Stomach (tissue), 9 donors: Measurements from ENCODE around the gene CMIP. TPM values are rescaled to one million over a fixed set of nuclear protein-coding genes. Genes with fewer than 3 reads are reported as not detected.

Source experiments
- DNase-seq, 2 donors: peaks; one replicate each; pipeline versions ENCODE4 v3.0.0 to v3.0.0-alpha.2; 2013 to 2019
- H3K27ac ChIP-seq, 5 donors: fragments of 200-600 bp in 4 of 5; sonication (generic) in 4 of 5; one replicate each; pipeline ENCODE4 v1.5.1; 2013 to 2019; ENCODE audit warnings: mild to moderate bottlenecking in 1 of 5, moderate library complexity in 1 of 5
- H3K27me3 ChIP-seq, 3 donors: fragments of 200-600 bp; sonication (generic); one replicate each; pipeline ENCODE4 v1.5.1; 2017 to 2019; ENCODE audit warnings: mixed run types in 1 of 3
- H3K36me3 ChIP-seq, 4 donors: fragments of 200-600 bp; sonication (generic); 1 replicate in 3 of 4; 2 replicates in 1 of 4; pipeline ENCODE4 v1.5.1; 2016 to 2019
- H3K4me1 ChIP-seq, 4 donors: fragments of 200-600 bp; sonication (generic); one replicate each; pipeline ENCODE4 v1.5.1; 2016 to 2019
- H3K4me3 ChIP-seq, 4 donors: fragments of 200-600 bp; sonication (generic) in 3 of 4; one replicate each; pipeline ENCODE4 v1.5.1; 2016 to 2019; ENCODE audit warnings: mild to moderate bottlenecking in 1 of 4
- H3K9me3 ChIP-seq, 4 donors: fragments of 200-600 bp; sonication (generic); one replicate each; pipeline ENCODE4 v1.5.1; 2016 to 2019
- CTCF ChIP-seq, 7 experiments: fragments of 450-650 bp in 4 of 7; fragments of 200-600 bp in 3 of 7; sonication (generic) in 3 of 7; IDR thresholded peaks; one replicate each; pipeline ENCODE4 v1.5.1; 2016 to 2019; ENCODE audit warnings: antibody characterized with exemption in 7 of 7, control low read depth in 2 of 7, mild to moderate bottlenecking in 1 of 7
- EP300 ChIP-seq: sonication (generic); formaldehyde crosslinking; IDR thresholded peaks from one replicate; pipeline ENCODE4 v1.6.1; 2017; ENCODE audit warnings: antibody characterized with exemption
- POLR2A ChIP-seq, 4 donors: fragments of 450-650 bp; IDR thresholded peaks; one replicate each; pipeline ENCODE4 v1.6.1; 2016; ENCODE audit warnings: antibody characterized with exemption in 4 of 4, control low read depth in 2 of 4, mild to moderate bottlenecking in 1 of 4, moderate library complexity in 1 of 4
- POLR2AphosphoS5 ChIP-seq, 3 donors: sonication (generic); formaldehyde crosslinking; IDR thresholded peaks; one replicate each; pipeline ENCODE4 v1.6.1; 2016; ENCODE audit warnings: antibody characterized with exemption in 3 of 3
- WGBS, 5 donors: extraction: QIAGEN DNeasy Blood & Tissue Kit in 3 of 5; methylation state at CpG; one replicate each; pipeline versions ENCODE4 v1.1.5 to v1.1.7; 2013 to 2018; 5-methylcytosine and 5-hydroxymethylcytosine counted together
- intact Hi-C: fragments of 100-400 bp; cut with DNase I; formaldehyde crosslinking; loops from one replicate; pipeline ENCODE4 v1.15.1; 2023; ENCODE audit warnings: low total_unique reads
- polyA plus RNA-seq, 3 donors: library from polyadenylated mRNA; stranded (reverse); fragments of 200-250 nt; gene quantifications; one replicate each; pipeline ENCODE4 v1.2.3, GENCODE V29; 2013
- total RNA-seq, 5 donors: library from RNA; depleted of rRNA; stranded (reverse); fragments of >200 nt; gene quantifications; one replicate each; pipeline versions ENCODE4 v1.1.0 to v1.2.3, GENCODE V29; 2014 to 2016
- donor health status: healthy with polysubstance abuse.
- donor health status: Bipolar disorder and iron deficiency.
- donor health status: healthy.

CMIP gene
- total and polyA plus RNA-seq, 8 donors, result 11.1 to 71.0 (median 31.2) TPM

GRCh38 chr16:81445143-81445961 lies 744 bp downstream of the CMIP start:
- Histone ChIP-seq H3K4me3 (peak overlapping the region; percentile 86 to 95 (median 90)), H3K9me3 (no peaks in the 10 kb centered on the region), H3K27ac (peak overlapping the region; percentile 85 to 98 (median 94)), H3K36me3 (no peaks in the 10 kb centered on the region), H3K27me3 (no peaks in the 10 kb centered on the region), H3K4me1 (peaks cover 37 to 60% (median 52%) of the 10 kb centered on the region in 4 donors)
- peak; percentile 58 to 84 for DNase-seq
- no peak for TF ChIP-seq CTCF (IDR thresholded peaks at IDR 0.05)
- no peak for TF ChIP-seq EP300
- no peak for TF ChIP-seq POLR2AphosphoS5 (IDR thresholded peaks at IDR 0.05)
- 0 to 1% (median 0%) methylated on average over 27 to 56 of the region's 62 CpGs for WGBS, 5 donors
- intact Hi-C loops, result no loop called here

- TF ChIP-seq POLR2AphosphoS5 (IDR thresholded peaks at IDR 0.05) (peak in 2 of 3 donors; percentile 50), EP300 (no peak), CTCF (IDR thresholded peaks at IDR 0.05) (no peak), POLR2A (IDR thresholded peaks at IDR 0.05) (no peak)
- H3K36me3 ChIP-seq, result no peaks in the 10 kb centered on the region
- H3K4me3 ChIP-seq, result peak overlapping the region; percentile 86 to 95 (median 90)
- peaks cover 37 to 65% (median 58%) of the 10 kb centered on the region in 4 donors for H3K4me1 ChIP-seq
- 4 to 10% (median 5%) methylated on average over 22 to 23 of the region's 23 CpGs for WGBS, 5 donors
- H3K9me3 ChIP-seq, result no peaks in the 10 kb centered on the region
- H3K27me3 ChIP-seq, result no peaks in the 10 kb centered on the region
- peak overlapping the region; percentile 85 to 98 (median 94) for H3K27ac ChIP-seq
- peak; percentile 60 to 86 for DNase-seq
- intact Hi-C loops, result no loop called here
These were observed 1.6 kb downstream of the CMIP start for GRCh38 chr16:81445966-81446906.

- intact Hi-C loops, result no loop called here
- Histone ChIP-seq H3K36me3 (no peaks in the 10 kb centered on the region), H3K4me1 (peaks cover 41 to 72% (median 64%) of the 10 kb centered on the region in 4 donors), H3K27ac (peak overlapping the region; percentile 85 to 98 (median 94)), H3K9me3 (no peaks in the 10 kb centered on the region), H3K4me3 (peak overlapping the region; percentile 86 to 95 (median 90)), H3K27me3 (no peaks in the 10 kb centered on the region)
- TF ChIP-seq POLR2A (IDR thresholded peaks at IDR 0.05), result no peak
- TF ChIP-seq CTCF (IDR thresholded peaks at IDR 0.05), result no peak
- no peak for TF ChIP-seq EP300
- TF ChIP-seq POLR2AphosphoS5 (IDR thresholded peaks at IDR 0.05), result no peak
- WGBS, 5 donors, result 21 to 45% (median 41%) methylated on average over 14 of the region's 14 CpGs
- DNase-seq, result peak in 1 of 2 donors; percentile 50
These were observed 2.3 kb downstream of the CMIP start for GRCh38 chr16:81446907-81447268.
